Forelimb muscle (tissue), 1 donor: Measurements from ENCODE around the gene HNRNPUL1. TPM values are rescaled to one million over a fixed set of nuclear protein-coding genes. Genes with fewer than 3 reads are reported as not detected.

Experiments
- DNase-seq: peaks from one replicate; pipeline ENCODE4 v3.0.0-alpha.2; 2013; ENCODE audit warnings: low read depth
- polyA plus RNA-seq: library from polyadenylated mRNA; unstranded; fragments of 120-200 nt; gene quantifications from one replicate; pipeline ENCODE4 v1.2.1, GENCODE V29; 2013; ENCODE audit not compliant: insufficient read length

HNRNPUL1 gene
- polyA plus RNA-seq, 1 donor = 145 TPM

DNA sequence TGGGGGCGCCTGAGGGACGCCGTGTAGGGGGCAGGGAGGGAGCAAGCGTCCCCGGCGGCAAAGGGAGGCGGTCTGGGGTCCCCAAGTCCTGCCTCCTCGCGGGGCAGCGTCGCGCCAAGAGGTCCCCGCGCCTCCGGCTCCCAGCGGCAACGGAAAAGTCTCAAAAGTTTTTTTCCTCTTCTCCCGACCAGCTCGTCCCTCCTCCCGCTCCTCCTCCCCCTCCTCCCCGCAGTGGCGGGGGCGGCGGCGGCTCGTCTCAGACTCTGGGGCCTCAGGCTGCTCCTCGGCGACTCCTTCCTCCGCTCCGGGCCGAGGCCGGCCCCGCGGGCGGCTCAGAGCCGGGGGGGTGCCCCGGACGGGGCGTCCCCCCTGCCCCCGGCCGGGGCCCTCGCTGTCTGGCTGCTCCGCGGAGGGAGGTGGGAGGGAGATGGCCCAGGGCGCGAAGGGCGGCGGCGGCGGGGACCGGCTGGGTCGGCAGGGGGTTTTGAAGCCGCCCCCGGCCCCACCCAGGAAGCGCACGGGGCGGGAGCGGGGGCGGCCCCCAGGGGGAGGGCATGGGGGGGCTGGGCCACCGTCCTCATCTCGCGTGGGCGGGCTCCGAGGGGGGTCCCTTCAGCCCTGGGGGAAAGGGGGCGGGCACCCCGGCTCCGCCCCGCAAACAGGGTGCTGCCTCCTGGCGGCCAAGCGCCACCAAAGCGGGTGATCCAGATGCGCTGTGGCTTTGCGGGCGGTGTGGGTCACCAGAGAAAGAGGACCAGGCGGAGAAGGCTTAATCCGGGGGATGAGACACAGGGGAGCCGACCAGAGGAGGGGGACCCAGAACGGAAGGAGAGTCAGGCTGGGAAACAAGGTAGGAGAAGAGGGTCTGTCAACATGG is 89.5 kb downstream of the HNRNPUL1 start, which contains the start of gene TGFB1:
TSS of gene TGFB1 (minus strand) at position 457 of the 877 bp plus-strand sequence. CDS start 878 bp downstream, outside the sequence.
- no peak for DNase-seq

GRCh38 chr19:41354343-41354953 is 90.3 kb downstream of the HNRNPUL1 start:
- DNase-seq = no peak

DNA sequence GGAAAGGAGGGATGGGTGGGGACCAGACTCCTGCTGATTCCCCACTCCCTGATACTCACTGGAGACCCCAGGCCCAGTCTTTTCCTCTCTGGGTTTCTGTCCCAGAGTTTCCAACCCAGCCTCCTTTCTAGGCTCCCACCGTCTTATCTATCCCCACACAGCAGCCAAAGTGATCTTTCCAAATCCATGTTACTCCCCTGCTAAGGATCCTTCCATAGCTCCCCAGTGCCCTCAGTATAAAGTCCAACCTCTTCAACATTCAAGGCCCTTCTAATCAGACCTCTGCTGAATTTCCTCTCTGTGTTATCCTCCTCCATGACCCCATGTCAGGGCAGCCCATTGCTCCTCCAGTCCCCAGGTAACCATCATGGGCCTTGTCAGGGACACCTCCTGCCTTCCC is 90.9 kb downstream of the HNRNPUL1 start:
- no peak for DNase-seq

DNA sequence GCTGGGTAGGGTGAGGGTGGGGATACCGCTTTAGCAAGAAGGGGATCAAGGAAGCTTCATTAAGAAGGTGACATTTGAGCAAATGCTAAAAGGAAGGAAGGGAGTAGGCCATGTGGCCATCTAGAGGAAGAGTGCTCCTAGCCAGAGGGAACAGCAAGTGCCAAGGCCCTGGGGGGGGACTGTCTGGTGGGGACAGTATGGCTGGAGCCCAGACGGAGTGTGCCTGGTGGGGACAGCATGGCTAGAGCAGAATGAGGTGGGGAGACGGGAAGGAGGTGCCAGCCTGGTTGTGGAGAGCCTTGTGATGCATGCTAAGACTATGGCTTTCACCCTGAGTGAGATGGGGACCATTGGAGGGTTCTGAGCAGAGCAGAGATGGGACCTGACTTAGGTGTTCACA is 91.6 kb downstream of the HNRNPUL1 start:
- no peak for DNase-seq

DNA sequence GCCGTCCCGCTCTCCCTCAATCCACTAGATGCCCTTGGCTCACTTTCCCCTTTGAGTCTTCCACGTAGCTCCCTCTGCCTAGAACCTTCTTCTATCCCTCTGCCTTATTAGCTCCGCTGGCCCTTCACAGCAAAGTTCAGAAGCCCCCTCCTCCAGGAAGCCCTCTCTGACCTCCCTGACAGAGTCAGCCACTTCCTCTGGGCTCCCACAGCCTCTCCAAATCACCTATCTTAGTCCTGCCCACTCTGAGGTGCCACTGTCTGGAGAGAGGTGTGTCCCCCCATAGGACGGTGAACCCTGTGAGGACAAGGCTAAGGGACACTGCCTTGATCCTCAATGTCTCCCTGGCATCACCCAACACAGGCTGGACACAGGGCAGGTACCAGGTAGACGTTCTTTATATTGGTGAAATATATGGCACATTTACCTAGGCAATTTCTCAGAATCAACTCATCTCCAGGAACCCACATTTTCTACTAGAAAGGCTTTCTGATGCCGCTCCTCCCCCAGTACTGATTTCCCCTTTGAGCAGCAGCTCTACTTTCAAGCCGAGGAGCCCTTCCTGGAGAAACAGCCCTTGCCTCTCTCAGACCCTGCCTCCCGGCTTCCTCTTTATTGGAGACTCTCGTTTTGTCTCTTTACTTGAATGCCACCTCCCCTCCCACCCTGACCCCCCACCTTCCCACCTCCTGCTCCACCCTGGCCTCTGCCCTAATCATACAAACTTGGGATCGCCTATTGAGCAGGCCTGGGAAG is 93.0 kb downstream of the HNRNPUL1 start:
- no peak for DNase-seq

Other genes starting within 250 kb of the HNRNPUL1 start
- not detected for gene CYP2A13, start 175.9 kb upstream of the HNRNPUL1 start, polyA plus RNA-seq
- not detected for gene CYP2F1, start 149.9 kb upstream of the HNRNPUL1 start, polyA plus RNA-seq
- 0.29 TPM for gene CYP2S1, start 71.2 kb upstream of the HNRNPUL1 start, polyA plus RNA-seq
- gene AXL, start 45.1 kb upstream of the HNRNPUL1 start, polyA plus RNA-seq = 28.7 TPM
- gene CCDC97, start 45.8 kb downstream of the HNRNPUL1 start, polyA plus RNA-seq = 37.3 TPM
- 19.6 TPM for gene TGFB1, start 89.5 kb downstream of the HNRNPUL1 start, polyA plus RNA-seq
- gene B9D2, start 99.8 kb downstream of the HNRNPUL1 start, polyA plus RNA-seq = 2.8 TPM
- gene TMEM91, start 112.2 kb downstream of the HNRNPUL1 start, polyA plus RNA-seq = 6.6 TPM
- 17.0 TPM for gene EXOSC5, start 133.0 kb downstream of the HNRNPUL1 start, polyA plus RNA-seq
- 28.8 TPM for gene BCKDHA, start 133.4 kb downstream of the HNRNPUL1 start, polyA plus RNA-seq
- 1.8 TPM for gene B3GNT8, start 163.0 kb downstream of the HNRNPUL1 start, polyA plus RNA-seq
- gene DMAC2, start 175.5 kb downstream of the HNRNPUL1 start, polyA plus RNA-seq = 42.9 TPM
- gene ERICH4, start 178.8 kb downstream of the HNRNPUL1 start, polyA plus RNA-seq = 0.19 TPM